Nephron progenitor cell (in vitro differentiated cells): Measurements from ENCODE around the gene SH3BGRL2.

Experiments used
- DNase-seq: peaks from one replicate; pipeline ENCODE4 v3.0.0; 2021
- H3K27ac Mint-ChIP-seq: 2 replicates; pipeline ENCODE4 v1.8.0; 2021; ENCODE audit warnings: mild to moderate bottlenecking, moderate library complexity, mixed read lengths
- H3K27me3 Mint-ChIP-seq: 2 replicates; pipeline ENCODE4 v1.8.0; 2021; ENCODE audit warnings: mild to moderate bottlenecking, low read depth, mixed read lengths; ENCODE audit not compliant: poor library complexity
- H3K36me3 Mint-ChIP-seq: 2 replicates; pipeline ENCODE4 v1.8.0; 2021; ENCODE audit warnings: low read depth, mixed read lengths
- H3K4me1 Mint-ChIP-seq: 2 replicates; pipeline ENCODE4 v1.8.0; 2021; ENCODE audit warnings: mixed read lengths
- H3K4me3 Mint-ChIP-seq: 2 replicates; pipeline ENCODE4 v1.8.0; 2021; ENCODE audit warnings: mild to moderate bottlenecking, moderate library complexity, mixed read lengths
- H3K9me3 Mint-ChIP-seq: 2 replicates; pipeline ENCODE4 v1.8.0; 2021; ENCODE audit warnings: mild to moderate bottlenecking, moderate library complexity, mixed read lengths
- TF ChIP-seq, protein P1 (sequence below): fragments of 200-600 bp; sonication (generic); IDR thresholded peaks from 2 replicates; pipeline ENCODE4 v1.5.0; 2021; ENCODE audit warnings: antibody characterized with exemption

Gene SH3BGRL2

DNA sequence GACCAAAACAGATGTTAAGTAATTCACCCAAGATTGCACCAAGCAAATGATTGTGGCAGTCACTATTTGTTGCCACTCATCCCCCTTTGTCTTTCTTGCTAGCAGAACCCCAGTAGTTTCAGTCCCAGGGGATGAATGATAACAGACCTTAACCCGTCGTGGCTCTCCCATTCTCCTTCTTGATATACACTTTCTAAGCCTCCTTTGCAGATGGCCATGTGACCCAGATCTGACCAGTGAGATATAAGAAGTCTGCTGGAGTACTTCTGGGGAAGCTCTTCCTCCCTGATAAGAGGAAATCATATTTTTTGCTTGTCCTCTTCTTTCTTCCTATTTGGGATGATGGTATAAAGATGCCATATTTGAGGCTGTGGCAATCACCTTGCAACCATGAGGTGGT, 9.6 kb upstream of the SH3BGRL2 start:
- no peaks in the 10 kb centered on the region for H3K36me3 Mint-ChIP-seq
- TF ChIP-seq, protein P1, sequence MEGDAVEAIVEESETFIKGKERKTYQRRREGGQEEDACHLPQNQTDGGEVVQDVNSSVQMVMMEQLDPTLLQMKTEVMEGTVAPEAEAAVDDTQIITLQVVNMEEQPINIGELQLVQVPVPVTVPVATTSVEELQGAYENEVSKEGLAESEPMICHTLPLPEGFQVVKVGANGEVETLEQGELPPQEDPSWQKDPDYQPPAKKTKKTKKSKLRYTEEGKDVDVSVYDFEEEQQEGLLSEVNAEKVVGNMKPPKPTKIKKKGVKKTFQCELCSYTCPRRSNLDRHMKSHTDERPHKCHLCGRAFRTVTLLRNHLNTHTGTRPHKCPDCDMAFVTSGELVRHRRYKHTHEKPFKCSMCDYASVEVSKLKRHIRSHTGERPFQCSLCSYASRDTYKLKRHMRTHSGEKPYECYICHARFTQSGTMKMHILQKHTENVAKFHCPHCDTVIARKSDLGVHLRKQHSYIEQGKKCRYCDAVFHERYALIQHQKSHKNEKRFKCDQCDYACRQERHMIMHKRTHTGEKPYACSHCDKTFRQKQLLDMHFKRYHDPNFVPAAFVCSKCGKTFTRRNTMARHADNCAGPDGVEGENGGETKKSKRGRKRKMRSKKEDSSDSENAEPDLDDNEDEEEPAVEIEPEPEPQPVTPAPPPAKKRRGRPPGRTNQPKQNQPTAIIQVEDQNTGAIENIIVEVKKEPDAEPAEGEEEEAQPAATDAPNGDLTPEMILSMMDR, result no peak
- H3K27ac Mint-ChIP-seq, result no peak overlapping the region
- no peaks in the 10 kb centered on the region for H3K27me3 Mint-ChIP-seq
- H3K4me3 Mint-ChIP-seq, result no peak overlapping the region
- H3K9me3 Mint-ChIP-seq, result no peaks in the 10 kb centered on the region
- peaks cover 33% of the 10 kb centered on the region for H3K4me1 Mint-ChIP-seq
- DNase-seq, result no peak

DNA sequence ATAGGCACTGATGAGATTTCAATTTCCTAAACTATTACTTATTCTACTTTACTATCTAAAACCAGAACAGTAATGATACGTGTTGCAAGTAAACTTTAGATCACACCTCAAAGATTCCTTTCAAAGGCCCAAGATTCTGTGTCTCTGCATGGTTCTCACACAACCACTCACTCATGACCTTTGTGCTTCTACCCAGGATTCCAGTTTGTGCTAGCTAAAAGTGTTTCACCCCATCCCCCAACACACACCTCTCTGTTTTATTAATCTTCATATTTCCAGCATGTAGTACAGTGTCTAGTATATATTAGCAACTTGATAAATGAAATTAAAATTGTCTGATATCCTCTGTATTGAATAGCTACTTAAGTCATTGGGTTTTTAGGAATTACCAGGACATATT, 8.8 kb upstream of the SH3BGRL2 start:
- no peaks in the 10 kb centered on the region for H3K9me3 Mint-ChIP-seq
- no peak overlapping the region for H3K4me3 Mint-ChIP-seq
- no peaks in the 10 kb centered on the region for H3K36me3 Mint-ChIP-seq
- H3K27me3 Mint-ChIP-seq, result no peaks in the 10 kb centered on the region
- H3K4me1 Mint-ChIP-seq, result peaks cover 32% of the 10 kb centered on the region
- TF ChIP-seq, protein P1, result no peak
- H3K27ac Mint-ChIP-seq, result no peak overlapping the region
- no peak for DNase-seq

DNA sequence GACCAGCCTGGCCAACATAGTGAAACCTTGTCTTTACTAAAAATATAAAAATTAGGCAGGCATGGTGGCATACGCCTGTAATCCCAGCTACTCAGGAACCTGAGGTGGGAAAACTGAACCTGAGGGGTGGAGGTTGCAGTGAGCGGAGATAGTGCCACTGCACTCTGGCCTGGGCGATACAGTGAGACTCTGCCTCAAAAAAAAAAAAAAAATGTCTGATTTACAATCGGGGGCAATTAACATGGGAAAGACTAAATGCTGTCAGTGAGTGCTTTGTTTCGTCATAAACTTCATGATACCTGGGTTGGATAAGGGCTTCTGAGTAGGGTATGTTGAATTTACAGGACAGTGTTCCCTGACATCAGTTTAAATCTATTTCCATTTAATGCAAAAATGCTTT, 8.0 kb upstream of the SH3BGRL2 start:
- peaks cover 32% of the 10 kb centered on the region for H3K4me1 Mint-ChIP-seq
- H3K4me3 Mint-ChIP-seq, result no peak overlapping the region
- H3K27ac Mint-ChIP-seq, result no peak overlapping the region
- no peaks in the 10 kb centered on the region for H3K9me3 Mint-ChIP-seq
- no peaks in the 10 kb centered on the region for H3K27me3 Mint-ChIP-seq
- no peaks in the 10 kb centered on the region for H3K36me3 Mint-ChIP-seq
- no peak for DNase-seq
- TF ChIP-seq, protein P1, result no peak

DNA sequence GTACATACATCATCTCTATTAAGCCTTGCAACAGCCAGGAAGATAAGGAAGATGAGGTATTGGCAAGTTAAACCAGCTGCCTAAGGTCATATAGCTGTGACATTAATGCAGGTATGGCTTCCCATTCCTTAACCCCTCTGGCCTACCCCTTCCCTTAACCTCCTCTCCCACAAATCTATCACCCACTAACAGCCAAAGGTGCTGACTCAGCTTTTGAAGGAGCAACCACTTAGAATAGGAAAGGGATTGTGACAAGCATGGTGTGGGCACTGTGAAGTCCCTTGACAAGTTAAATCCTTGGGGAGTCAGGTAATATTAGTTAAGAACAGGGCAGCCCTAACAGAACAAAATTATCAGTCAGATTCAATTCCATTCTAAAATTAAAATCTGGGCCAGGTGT, 5.4 kb upstream of the SH3BGRL2 start:
- peaks cover 23% of the 10 kb centered on the region for H3K4me1 Mint-ChIP-seq
- no peak overlapping the region for H3K4me3 Mint-ChIP-seq
- no peak for DNase-seq
- TF ChIP-seq, protein P1, result no peak
- H3K9me3 Mint-ChIP-seq, result no peaks in the 10 kb centered on the region
- peaks cover 14% of the 10 kb centered on the region for H3K27me3 Mint-ChIP-seq
- H3K27ac Mint-ChIP-seq, result no peak overlapping the region
- H3K36me3 Mint-ChIP-seq, result no peaks in the 10 kb centered on the region

DNA sequence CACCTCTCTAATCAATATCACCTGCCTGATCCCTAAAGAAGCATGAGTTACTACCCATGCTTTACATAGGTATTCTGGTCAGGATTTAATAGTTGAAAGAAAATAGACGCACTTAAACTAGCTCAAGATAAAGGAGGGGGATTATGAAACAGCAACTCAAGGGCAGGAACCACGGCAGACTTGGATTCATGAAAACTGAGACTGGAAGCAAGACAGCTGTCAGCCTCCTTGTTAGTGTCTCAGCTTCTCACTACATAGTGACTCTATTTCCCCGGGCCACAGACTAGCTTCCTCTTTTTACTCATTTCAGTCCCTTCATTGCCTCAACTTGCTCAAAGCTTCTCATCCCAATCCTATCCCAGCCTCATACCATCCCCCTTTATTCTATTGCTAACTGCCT, 4.3 kb upstream of the SH3BGRL2 start:
- Mint-ChIP-seq H3K9me3 (no peaks in the 10 kb centered on the region), H3K36me3 (no peaks in the 10 kb centered on the region), H3K4me1 (peaks cover 25% of the 10 kb centered on the region), H3K4me3 (no peak overlapping the region), H3K27ac (no peak overlapping the region), H3K27me3 (peaks cover 18% of the 10 kb centered on the region)
- TF ChIP-seq, protein P1, result no peak
- DNase-seq, result no peak

DNA sequence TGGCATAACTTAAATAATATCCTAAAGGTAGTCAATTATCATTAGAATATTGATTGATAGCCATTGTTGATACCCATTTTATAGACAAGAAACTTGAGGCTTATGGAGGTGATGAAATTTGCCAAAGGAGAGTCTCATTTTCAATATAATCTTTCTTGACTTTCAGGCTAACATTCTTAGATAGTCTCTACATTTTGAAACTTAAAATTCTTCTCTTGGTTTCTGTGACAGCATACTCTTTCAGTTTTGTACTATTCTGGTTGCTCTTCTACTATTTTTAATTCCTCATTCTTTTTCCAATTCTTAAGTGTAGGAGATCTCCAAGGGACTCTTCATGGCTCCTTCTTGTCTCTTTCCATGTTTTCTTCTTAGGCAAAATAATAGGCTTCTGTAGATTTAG, 3.7 kb upstream of the SH3BGRL2 start:
- DNase-seq, result no peak
- TF ChIP-seq, protein P1, result no peak
- peaks cover 25% of the 10 kb centered on the region for H3K4me1 Mint-ChIP-seq
- no peak overlapping the region for H3K27ac Mint-ChIP-seq
- H3K4me3 Mint-ChIP-seq, result no peak overlapping the region
- peaks cover 18% of the 10 kb centered on the region for H3K27me3 Mint-ChIP-seq
- H3K36me3 Mint-ChIP-seq, result no peaks in the 10 kb centered on the region
- H3K9me3 Mint-ChIP-seq, result no peaks in the 10 kb centered on the region
